RWPE1 (cell line): ENCODE measurements around the gene RGL4.

Source experiments
- CTCF ChIA-PET: fragments of 350-600 bp; sonication (Branson Sonifier 250); formaldehyde crosslinking; extraction: SDS; loops from one replicate; lab custom pipeline; 2021; lab: Yijun Ruan, JAX
- POLR2A ChIA-PET: fragments of 400-600 bp; formaldehyde crosslinking; extraction: SDS; loops from one replicate; lab custom pipeline; 2020; ENCODE audit warnings: antibody characterized with exemption; ENCODE audit not compliant: low non-redundant PET; lab: Yijun Ruan, JAX
- DNase-seq: peaks from one replicate; pipeline ENCODE4 v3.0.0; 2012; ENCODE audit warnings: low spot score
- H3K27ac ChIP-seq: fragments of 450-650 bp; 2 replicates; pipeline ENCODE4 v1.5.1; 2017
- CTCF ChIP-seq: fragments of 450-650 bp; conservative IDR thresholded peaks from 2 replicates; pipeline ENCODE4 v1.5.1; 2017; ENCODE audit warnings: low read depth, mild to moderate bottlenecking

Gene RGL4

GRCh38 chr22:23695141-23695540 lies 4.3 kb downstream of the RGL4 start:
- no peak overlapping the region for H3K27ac ChIP-seq
- no peak for DNase-seq
- CTCF ChIA-PET, result no interaction called here
- POLR2A ChIA-PET, result no interaction called here
- TF ChIP-seq CTCF, result no peak

GRCh38 chr22:23695571-23696325 lies 4.9 kb downstream of the RGL4 start:
- no peak for TF ChIP-seq CTCF
- no peak for DNase-seq
- ChIA-PET CTCF (no interaction called here), POLR2A (no interaction called here)
- no peak overlapping the region for H3K27ac ChIP-seq

- no peak overlapping the region for H3K27ac ChIP-seq
- POLR2A ChIA-PET, result no interaction called here
- TF ChIP-seq CTCF, result no peak
- DNase-seq, result no peak
- CTCF ChIA-PET, result no interaction called here
Observed at GRCh38 chr22:23696326-23696851, 5.6 kb downstream of the RGL4 start.

GRCh38 chr22:23697031-23697970 lies 6.5 kb downstream of the RGL4 start:
- CTCF ChIA-PET, result no interaction called here
- POLR2A ChIA-PET, result no interaction called here
- H3K27ac ChIP-seq, result no peak overlapping the region
- TF ChIP-seq CTCF, result no peak
- no peak for DNase-seq

- CTCF ChIA-PET, result no interaction called here
- POLR2A ChIA-PET, result no interaction called here
- DNase-seq, result no peak
- H3K27ac ChIP-seq, result no peak overlapping the region
- no peak for TF ChIP-seq CTCF
Observed at GRCh38 chr22:23698094-23698493, 7.3 kb downstream of the RGL4 start.

- H3K27ac ChIP-seq, result no peak overlapping the region
- DNase-seq, result no peak
- CTCF ChIA-PET, result no interaction called here
- TF ChIP-seq CTCF, result no peak
- POLR2A ChIA-PET, result no interaction called here
Observed at GRCh38 chr22:23698673-23699235, 7.9 kb downstream of the RGL4 start.
